Measurements from ENCODE around the gene ZNF350. TPM values are rescaled to one million over a fixed set of nuclear protein-coding genes. Genes with fewer than 3 reads are reported as not detected.
"Not testable (repeated sequence)": the region's sequence is repeated elsewhere in the genome, so short reads cannot be mapped to it uniquely, and the experiment has no call there.

ZNF350 gene
- polyA plus RNA-seq, 4 donors, result 5.1 to 14.0 (median 11.4) TPM

- FAIRE-seq (no peak), DNase-seq (no peak)
- H3K4me1 ChIP-seq (ENCODE audit: control insufficient read depth in 3 of 3, insufficient read depth in 2 of 3, low read depth in 1 of 3, low read length in 2 of 3), result no peaks in the 10 kb centered on the region
- peaks cover 14 to 73% of the 10 kb centered on the region in 2 donors for H3K9me3 ChIP-seq (ENCODE audit: control insufficient read depth in 2 of 2, insufficient read depth in 1 of 2, low read depth in 1 of 2, low read length in 1 of 2)
- H3K27ac ChIP-seq (ENCODE audit: low read depth in 1 of 3, low read length in 2 of 3), result no peak overlapping the region
- H3K4me3 ChIP-seq (ENCODE audit: low read depth in 1 of 3, low read length in 3 of 3), result no peak overlapping the region
- 96 to 98% (median 97%) methylated on average over 4 of the region's 4 CpGs for WGBS, 3 donors
- H3K36me3 ChIP-seq (ENCODE audit: control insufficient read depth in 3 of 3, insufficient read depth in 2 of 3, low read depth in 1 of 3, low read length in 3 of 3), result peaks cover 45 to 79% (median 47%) of the 10 kb centered on the region in 3 donors
- no peaks in the 10 kb centered on the region for H3K27me3 ChIP-seq (ENCODE audit: control insufficient read depth in 3 of 3, insufficient read depth in 3 of 3, low read length in 3 of 3)
These were observed 33.9 kb upstream of the ZNF350 start for GRCh38 chr19:52020506-52020905.

- FAIRE-seq, result no peak
- WGBS, 3 donors, result 88 to 100% (median 90%) methylated on average over 1 of the region's 1 CpG
- peaks cover 2 to 11% (median 5%) of the 10 kb centered on the region in 3 donors for H3K36me3 ChIP-seq (ENCODE audit: control insufficient read depth in 3 of 3, insufficient read depth in 2 of 3, low read depth in 1 of 3, low read length in 3 of 3)
- DNase-seq, result no peak
- peaks cover 0 to 3% (median 3%) of the 10 kb centered on the region in 3 donors for H3K4me1 ChIP-seq (ENCODE audit: control insufficient read depth in 3 of 3, insufficient read depth in 2 of 3, low read depth in 1 of 3, low read length in 2 of 3)
- no peaks in the 10 kb centered on the region for H3K27me3 ChIP-seq (ENCODE audit: control insufficient read depth in 3 of 3, insufficient read depth in 3 of 3, low read length in 3 of 3)
- peaks cover 4 to 44% of the 10 kb centered on the region in 2 donors for H3K9me3 ChIP-seq (ENCODE audit: control insufficient read depth in 2 of 2, insufficient read depth in 1 of 2, low read depth in 1 of 2, low read length in 1 of 2)
- H3K27ac ChIP-seq (ENCODE audit: low read depth in 1 of 3, low read length in 2 of 3), result no peak overlapping the region
- H3K4me3 ChIP-seq (ENCODE audit: low read depth in 1 of 3, low read length in 3 of 3), result no peak overlapping the region
These were observed 24.0 kb upstream of the ZNF350 start for GRCh38 chr19:52010674-52011073.

- 1% methylated on average over 44 of the region's 44 CpGs for WGBS, 3 donors
- FAIRE-seq, result no peak
These were observed 21.3 kb upstream of the ZNF350 start, which contains the start of gene ZNF615 for GRCh38 chr19:52007806-52008557. Gene ZNF615, minus strand, starts transcription at chr19:52008211. Its CDS starts 4,500 bp downstream, at chr19:52003711.

GRCh38 chr19:52007451-52007805, 20.8 kb upstream of the ZNF350 start:
- DNase-seq (no peak), FAIRE-seq (no peak)
- Histone ChIP-seq H3K36me3 (ENCODE audit: control insufficient read depth in 3 of 3, insufficient read depth in 2 of 3, low read depth in 1 of 3, low read length in 3 of 3) (peaks cover 6 to 11% (median 7%) of the 10 kb centered on the region in 3 donors), H3K9me3 (ENCODE audit: control insufficient read depth in 2 of 2, insufficient read depth in 1 of 2, low read depth in 1 of 2, low read length in 1 of 2) (peaks cover 4 to 47% of the 10 kb centered on the region in 2 donors), H3K4me1 (ENCODE audit: control insufficient read depth in 3 of 3, insufficient read depth in 2 of 3, low read depth in 1 of 3, low read length in 2 of 3) (peaks cover 0 to 3% (median 3%) of the 10 kb centered on the region in 3 donors), H3K4me3 (ENCODE audit: low read depth in 1 of 3, low read length in 3 of 3) (peak overlapping the region; percentile 78 to 89 (median 87)), H3K27me3 (ENCODE audit: control insufficient read depth in 3 of 3, insufficient read depth in 3 of 3, low read length in 3 of 3) (no peaks in the 10 kb centered on the region), H3K27ac (ENCODE audit: low read depth in 1 of 3, low read length in 2 of 3) (peak overlapping the region; percentile 64 to 95 (median 73))
- WGBS, 3 donors, result 7 to 17% (median 9%) methylated on average over 9 of the region's 9 CpGs

More at GRCh38 chr19:52007806-52008557, 21.3 kb upstream of the ZNF350 start, which contains the start of gene ZNF615:
- H3K4me3 ChIP-seq (ENCODE audit: low read depth in 1 of 3, low read length in 3 of 3), result peak within 1 kb of the TSS; percentile 78 to 89 (median 87)
- peaks cover 9 to 16% (median 10%) of the 10 kb centered on the region in 3 donors for H3K36me3 ChIP-seq (ENCODE audit: control insufficient read depth in 3 of 3, insufficient read depth in 2 of 3, low read depth in 1 of 3, low read length in 3 of 3)
- no peaks in the 10 kb centered on the region for H3K27me3 ChIP-seq (ENCODE audit: control insufficient read depth in 3 of 3, insufficient read depth in 3 of 3, low read length in 3 of 3)
- peaks cover 0 to 3% (median 3%) of the 10 kb centered on the region in 3 donors for H3K4me1 ChIP-seq (ENCODE audit: control insufficient read depth in 3 of 3, insufficient read depth in 2 of 3, low read depth in 1 of 3, low read length in 2 of 3)
- peaks cover 4 to 52% of the 10 kb centered on the region in 2 donors for H3K9me3 ChIP-seq (ENCODE audit: control insufficient read depth in 2 of 2, insufficient read depth in 1 of 2, low read depth in 1 of 2, low read length in 1 of 2)
- peak; percentile 90 to 97 for DNase-seq
- peak within 1 kb of the TSS; percentile 64 to 95 (median 73) for H3K27ac ChIP-seq (ENCODE audit: low read depth in 1 of 3, low read length in 2 of 3)

DNA sequence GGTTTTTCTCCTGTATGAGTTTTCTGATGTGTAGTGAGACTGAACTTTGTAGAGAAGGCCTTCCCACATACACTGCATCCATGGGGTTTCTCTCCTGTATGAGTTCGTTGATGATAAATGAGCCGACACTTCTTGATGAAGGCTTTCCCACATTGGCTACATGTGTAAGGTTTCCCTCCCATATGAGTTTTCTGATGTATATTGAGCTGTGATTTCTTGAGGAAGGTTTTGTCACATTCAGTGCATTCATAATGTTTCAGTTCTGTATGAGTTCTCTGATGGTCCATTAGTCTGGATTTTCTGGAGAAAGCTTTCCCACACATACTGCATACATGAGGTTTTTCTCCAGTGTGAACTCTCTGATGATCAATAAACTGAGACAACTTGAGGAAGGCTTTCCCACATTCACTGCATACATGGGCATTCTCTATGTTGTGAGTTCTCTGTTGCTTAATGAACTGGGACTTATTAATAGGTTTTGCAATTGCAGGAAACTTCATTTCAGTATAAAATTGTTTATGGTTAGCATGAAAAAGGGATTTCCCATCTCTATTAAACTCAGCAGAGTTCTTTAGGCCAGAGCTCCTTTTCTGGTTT, 7.5 kb upstream of the ZNF350 start:
- no peak overlapping the region for H3K4me3 ChIP-seq (ENCODE audit: low read depth in 1 of 3, low read length in 3 of 3)

DNA sequence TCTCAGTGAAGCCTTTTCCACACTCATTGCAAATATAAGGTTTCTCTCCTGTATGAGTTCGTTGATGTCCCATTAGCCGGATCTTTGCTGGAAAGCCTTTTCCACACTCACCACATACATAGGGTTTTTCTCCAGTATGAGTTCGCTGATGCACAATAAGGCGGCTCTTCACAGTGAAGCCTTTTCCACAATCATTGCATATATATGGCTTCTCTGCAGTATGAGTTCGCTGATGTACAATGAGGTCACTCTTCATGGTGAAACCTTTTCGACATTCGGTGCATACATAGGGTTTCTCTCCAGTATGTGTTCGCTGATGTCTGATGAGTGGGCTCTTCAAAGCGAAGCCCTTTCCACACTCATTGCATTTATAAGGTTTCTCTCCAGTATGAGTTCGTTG, 6.8 kb upstream of the ZNF350 start:
- FAIRE-seq, result no peak
- Histone ChIP-seq H3K4me1 (ENCODE audit: control insufficient read depth in 3 of 3, insufficient read depth in 2 of 3, low read depth in 1 of 3, low read length in 2 of 3) (no peaks in the 10 kb centered on the region), H3K9me3 (ENCODE audit: control insufficient read depth in 2 of 2, insufficient read depth in 1 of 2, low read depth in 1 of 2, low read length in 1 of 2) (peaks cover 6 to 65% of the 10 kb centered on the region in 2 donors), H3K27me3 (ENCODE audit: control insufficient read depth in 3 of 3, insufficient read depth in 3 of 3, low read length in 3 of 3) (no peaks in the 10 kb centered on the region), H3K36me3 (ENCODE audit: control insufficient read depth in 3 of 3, insufficient read depth in 2 of 3, low read depth in 1 of 3, low read length in 3 of 3) (peaks cover 4 to 23% (median 12%) of the 10 kb centered on the region in 3 donors), H3K4me3 (ENCODE audit: low read depth in 1 of 3, low read length in 3 of 3) (no peak overlapping the region), H3K27ac (ENCODE audit: low read depth in 1 of 3, low read length in 2 of 3) (no peak overlapping the region)
- DNase-seq, result no peak
- WGBS, 3 donors, result 97 to 98% (median 98%) methylated on average over 10 of the region's 10 CpGs

More for the DNA sequence above, 7.5 kb upstream of the ZNF350 start:
- FAIRE-seq (no peak), DNase-seq (no peak)
- Histone ChIP-seq H3K4me1 (ENCODE audit: control insufficient read depth in 3 of 3, insufficient read depth in 2 of 3, low read depth in 1 of 3, low read length in 2 of 3) (no peaks in the 10 kb centered on the region), H3K27me3 (ENCODE audit: control insufficient read depth in 3 of 3, insufficient read depth in 3 of 3, low read length in 3 of 3) (no peaks in the 10 kb centered on the region), H3K9me3 (ENCODE audit: control insufficient read depth in 2 of 2, insufficient read depth in 1 of 2, low read depth in 1 of 2, low read length in 1 of 2) (peaks cover 6 to 61% of the 10 kb centered on the region in 2 donors), H3K27ac (ENCODE audit: low read depth in 1 of 3, low read length in 2 of 3) (no peak overlapping the region), H3K36me3 (ENCODE audit: control insufficient read depth in 3 of 3, insufficient read depth in 2 of 3, low read depth in 1 of 3, low read length in 3 of 3) (peaks cover 7 to 28% (median 12%) of the 10 kb centered on the region in 3 donors)
- 97 to 100% (median 98%) methylated on average over 2 of the region's 2 CpGs for WGBS, 3 donors

DNA sequence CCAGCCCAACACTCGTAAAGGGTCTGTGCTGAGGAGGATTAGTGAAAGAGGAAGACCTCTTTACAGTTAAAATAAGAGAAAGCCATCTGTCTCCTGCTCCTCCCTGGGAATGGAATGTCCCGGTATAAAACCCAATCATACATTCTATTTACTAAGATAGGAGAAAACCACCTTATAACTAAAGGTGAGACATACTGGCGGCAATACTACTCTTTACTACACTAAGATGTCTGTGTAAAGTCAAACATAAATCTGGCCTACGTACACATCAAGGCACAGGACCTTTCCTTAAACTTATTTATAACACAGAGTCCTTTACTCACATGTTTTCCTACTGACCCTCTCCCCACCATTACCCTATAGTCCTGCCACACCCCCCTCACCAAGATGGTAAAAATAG, 3.3 kb downstream of the ZNF350 start:
- 93 to 97% (median 95%) methylated on average over 4 of the region's 4 CpGs for WGBS, 3 donors
- peaks cover 6 to 16% (median 11%) of the 10 kb centered on the region in 3 donors for H3K36me3 ChIP-seq (ENCODE audit: control insufficient read depth in 3 of 3, insufficient read depth in 2 of 3, low read depth in 1 of 3, low read length in 3 of 3)
- H3K27me3 ChIP-seq (ENCODE audit: control insufficient read depth in 3 of 3, insufficient read depth in 3 of 3, low read length in 3 of 3), result no peaks in the 10 kb centered on the region
- no peaks in the 10 kb centered on the region for H3K4me1 ChIP-seq (ENCODE audit: control insufficient read depth in 3 of 3, insufficient read depth in 2 of 3, low read depth in 1 of 3, low read length in 2 of 3)
- H3K4me3 ChIP-seq (ENCODE audit: low read depth in 1 of 3, low read length in 3 of 3), result no peak overlapping the region
- no peak for FAIRE-seq
- no peak for DNase-seq
- peaks cover 4 to 56% of the 10 kb centered on the region in 2 donors for H3K9me3 ChIP-seq (ENCODE audit: control insufficient read depth in 2 of 2, insufficient read depth in 1 of 2, low read depth in 1 of 2, low read length in 1 of 2)
- no peak overlapping the region for H3K27ac ChIP-seq (ENCODE audit: low read depth in 1 of 3, low read length in 2 of 3)

- not testable (repeated sequence) for H3K27ac ChIP-seq (ENCODE audit: low read depth in 1 of 3, low read length in 2 of 3); FAIRE-seq; DNase-seq; H3K4me1 ChIP-seq (ENCODE audit: control insufficient read depth in 3 of 3, insufficient read depth in 2 of 3, low read depth in 1 of 3, low read length in 2 of 3); H3K27me3 ChIP-seq (ENCODE audit: control insufficient read depth in 3 of 3, insufficient read depth in 3 of 3, low read length in 3 of 3); H3K4me3 ChIP-seq (ENCODE audit: low read depth in 1 of 3, low read length in 3 of 3)
- 94 to 98% (median 98%) methylated on average over 6 of the region's 6 CpGs for WGBS, 3 donors
- Histone ChIP-seq H3K9me3 (ENCODE audit: control insufficient read depth in 2 of 2, insufficient read depth in 1 of 2, low read depth in 1 of 2, low read length in 1 of 2) (peaks cover 9 to 64% of the 10 kb centered on the region in 2 donors), H3K36me3 (ENCODE audit: control insufficient read depth in 3 of 3, insufficient read depth in 2 of 3, low read depth in 1 of 3, low read length in 3 of 3) (peaks cover 6 to 21% (median 11%) of the 10 kb centered on the region in 3 donors)
These were observed 5.7 kb downstream of the ZNF350 start for GRCh38 chr19:51980926-51981325.

Data from small intestine (tissue), 7 donors.